HUES64 (cell line): ENCODE measurements around the gene LRRC63.
"Not testable (repeated sequence)": the region's sequence is repeated elsewhere in the genome, so short reads cannot be mapped to it uniquely, and the experiment has no call there.

Experiments
- H3K27ac ChIP-seq: 2 replicates; pipeline ENCODE4 v1.7.0; 2013; ENCODE audit warnings: low read depth, low read length, inconsistent platforms
- H3K27me3 ChIP-seq: 2 replicates; pipeline ENCODE4 v1.6.1; 2013; ENCODE audit warnings: mild to moderate bottlenecking, low read length; ENCODE audit not compliant: insufficient read depth
- H3K36me3 ChIP-seq: 2 replicates; pipeline ENCODE4 v1.6.1; 2013; ENCODE audit warnings: mild to moderate bottlenecking, low read length; ENCODE audit not compliant: insufficient read depth
- H3K4me1 ChIP-seq: 2 replicates; pipeline ENCODE4 v1.6.1; 2013; ENCODE audit warnings: mild to moderate bottlenecking, low read length, moderate library complexity; ENCODE audit not compliant: insufficient read depth
- H3K4me3 ChIP-seq: 2 replicates; pipeline ENCODE4 v1.5.1; 2013; ENCODE audit warnings: mild to moderate bottlenecking, low read length, moderate library complexity
- H3K9ac ChIP-seq: 2 replicates; pipeline ENCODE4 v1.6.1; 2013; ENCODE audit warnings: mild to moderate bottlenecking, low read depth, low read length
- H3K9me3 ChIP-seq: 2 replicates; pipeline ENCODE4 v1.6.1; 2013; ENCODE audit warnings: low read depth, low read length; ENCODE audit not compliant: insufficient read depth
- WGBS: fragments of 150-250, 120-280 bp; methylation state at CpG from one replicate; pipeline ENCODE4 v1.1.7; 2013; ENCODE audit warnings: missing lambda C conversion rate; 5-methylcytosine and 5-hydroxymethylcytosine counted together

Gene LRRC63

DNA sequence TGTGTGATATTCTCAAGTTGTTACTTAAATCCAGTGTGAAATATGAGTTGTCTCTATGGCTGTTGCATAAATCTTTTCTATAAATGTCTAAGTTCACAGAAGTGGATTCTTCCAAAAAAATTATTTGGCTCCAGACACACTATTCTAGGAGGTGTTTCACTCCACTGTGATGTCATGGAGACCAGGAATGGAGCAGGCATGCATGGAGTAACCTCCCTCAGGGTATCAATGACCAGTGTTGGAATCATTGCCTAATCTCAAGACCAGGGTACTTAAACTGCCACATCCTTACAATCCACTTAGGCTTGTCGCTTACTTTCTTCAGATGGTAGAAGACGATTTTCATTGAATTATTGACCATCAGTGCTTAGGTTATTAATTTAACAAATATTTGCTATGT, 55.4 kb downstream of the LRRC63 start:
- no peak overlapping the region for H3K4me3 ChIP-seq

DNA sequence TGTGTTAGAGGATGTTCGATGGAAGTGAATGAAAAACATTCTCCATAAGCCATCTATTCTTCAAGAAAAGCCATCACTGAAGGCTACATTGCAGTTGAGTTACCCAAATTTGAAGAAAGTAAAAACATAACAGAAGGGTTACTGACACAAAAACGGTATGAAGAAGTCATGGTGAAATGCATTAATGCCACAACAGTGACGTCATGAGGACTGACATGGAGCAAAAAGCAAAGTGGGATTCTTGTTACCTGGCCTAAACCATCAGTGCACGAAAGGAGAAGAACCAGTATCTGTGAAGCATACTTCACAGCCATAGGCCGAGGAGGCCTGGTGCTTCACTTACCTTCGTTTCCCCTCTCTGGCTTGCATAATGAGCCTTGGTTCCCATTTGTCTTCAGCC, 58.7 kb downstream of the LRRC63 start:
- Histone ChIP-seq H3K9me3 (no peaks in the 10 kb centered on the region), H3K27ac (no peak overlapping the region), H3K9ac (no peak overlapping the region), H3K27me3 (no peaks in the 10 kb centered on the region), H3K4me3 (no peak overlapping the region), H3K36me3 (no peaks in the 10 kb centered on the region), H3K4me1 (peaks cover 7% of the 10 kb centered on the region; the same call in 1 of the 2 replicates)
- 89% methylated on average over 5 of the region's 6 CpGs for WGBS

More for the DNA sequence above, 55.4 kb downstream of the LRRC63 start:
- Histone ChIP-seq H3K4me1 (peaks cover 7% of the 10 kb centered on the region; the same call in 1 of the 2 replicates), H3K9me3 (no peaks in the 10 kb centered on the region), H3K9ac (no peak overlapping the region), H3K27ac (no peak overlapping the region), H3K36me3 (no peaks in the 10 kb centered on the region), H3K27me3 (no peaks in the 10 kb centered on the region)
- 92% methylated on average over 1 of the region's 2 CpGs for WGBS

DNA sequence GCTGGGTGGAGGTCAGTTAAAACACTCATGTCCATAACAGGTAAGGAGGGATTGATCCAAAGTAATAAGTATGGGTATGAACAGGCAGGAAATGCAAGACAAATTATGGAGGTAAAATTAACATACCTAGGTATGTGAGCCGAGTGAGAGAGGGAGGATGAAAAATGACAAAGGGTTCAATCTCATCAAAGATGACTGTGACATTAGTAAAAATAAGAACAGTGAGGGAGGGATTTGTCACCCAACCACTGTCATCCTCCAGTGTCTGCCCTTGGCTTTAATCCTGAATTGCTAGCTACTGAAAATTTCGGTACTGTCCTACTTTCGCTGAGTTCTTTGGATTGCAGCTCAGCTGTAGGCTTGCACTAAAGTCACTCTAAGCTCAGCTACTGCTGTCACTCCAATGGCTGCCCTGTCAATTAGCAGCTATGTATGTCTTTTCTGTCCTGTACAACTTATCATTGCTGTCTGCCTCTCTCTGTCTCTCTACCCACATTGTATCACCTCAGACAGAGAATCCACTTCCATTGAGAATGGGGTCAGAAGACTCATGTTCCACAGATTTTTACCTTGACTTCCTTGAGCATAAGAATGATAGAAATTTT, 62.5 kb downstream of the LRRC63 start:
- Histone ChIP-seq H3K27ac (no peak overlapping the region), H3K4me3 (no peak overlapping the region), H3K36me3 (no peaks in the 10 kb centered on the region), H3K9me3 (no peaks in the 10 kb centered on the region), H3K4me1 (peaks cover 18% of the 10 kb centered on the region), H3K27me3 (no peaks in the 10 kb centered on the region), H3K9ac (no peak overlapping the region)
- 91% methylated on average over 3 of the region's 3 CpGs for WGBS

- Histone ChIP-seq H3K9me3 (no peaks in the 10 kb centered on the region), H3K4me3 (no peak overlapping the region), H3K9ac (no peak overlapping the region), H3K27me3 (no peaks in the 10 kb centered on the region), H3K4me1 (peaks cover 11% of the 10 kb centered on the region; the same call in 1 of the 2 replicates), H3K36me3 (no peaks in the 10 kb centered on the region), H3K27ac (no peak overlapping the region)
- WGBS = 40% methylated on average over 4 of the region's 4 CpGs
These were observed 66.7 kb downstream of the LRRC63 start for GRCh38 chr13:46278474-46278873.

- no peak overlapping the region for H3K4me3 ChIP-seq
- no peaks in the 10 kb centered on the region for H3K36me3 ChIP-seq
- H3K27ac ChIP-seq = no peak overlapping the region
- no peaks in the 10 kb centered on the region for H3K9me3 ChIP-seq
- no peak overlapping the region for H3K9ac ChIP-seq
- peaks cover 14% of the 10 kb centered on the region for H3K4me1 ChIP-seq
- 95% methylated on average over 2 of the region's 2 CpGs for WGBS
- H3K27me3 ChIP-seq = no peaks in the 10 kb centered on the region
These were observed 70.1 kb downstream of the LRRC63 start for GRCh38 chr13:46281779-46282178.

- WGBS = 86% methylated on average over 14 of the region's 16 CpGs
- H3K9ac ChIP-seq, H3K36me3 ChIP-seq, H3K27me3 ChIP-seq, H3K4me3 ChIP-seq, H3K9me3 ChIP-seq, H3K4me1 ChIP-seq, H3K27ac ChIP-seq: not testable (repeated sequence)
These were observed 72.4 kb downstream of the LRRC63 start for GRCh38 chr13:46283912-46284824.

DNA sequence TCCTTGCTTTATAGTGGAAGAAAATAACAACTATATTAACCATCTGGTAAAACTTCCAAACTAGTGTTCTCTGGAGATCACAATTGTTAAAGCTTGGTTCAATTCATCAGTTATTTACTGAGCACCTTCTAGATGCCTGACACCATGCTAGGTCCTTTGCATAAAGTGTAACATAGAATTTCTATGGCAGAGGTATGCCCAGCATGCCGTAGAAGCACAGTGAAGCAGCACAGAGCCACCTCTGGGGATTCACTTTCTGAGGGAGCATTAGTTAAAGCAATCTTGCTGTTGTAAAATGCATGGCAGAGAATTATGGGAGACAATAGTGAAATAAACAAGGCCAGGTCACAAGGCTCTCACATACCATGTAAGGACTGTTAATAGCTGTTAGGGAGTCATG, 75.2 kb downstream of the LRRC63 start:
- Histone ChIP-seq H3K36me3 (no peaks in the 10 kb centered on the region), H3K4me3 (no peak overlapping the region), H3K9me3 (no peaks in the 10 kb centered on the region), H3K27ac (no peak overlapping the region), H3K4me1 (peaks cover 8% of the 10 kb centered on the region; the same call in 1 of the 2 replicates), H3K9ac (no peak overlapping the region), H3K27me3 (no peaks in the 10 kb centered on the region)
- WGBS = 79% methylated on average over 1 of the region's 1 CpG

DNA sequence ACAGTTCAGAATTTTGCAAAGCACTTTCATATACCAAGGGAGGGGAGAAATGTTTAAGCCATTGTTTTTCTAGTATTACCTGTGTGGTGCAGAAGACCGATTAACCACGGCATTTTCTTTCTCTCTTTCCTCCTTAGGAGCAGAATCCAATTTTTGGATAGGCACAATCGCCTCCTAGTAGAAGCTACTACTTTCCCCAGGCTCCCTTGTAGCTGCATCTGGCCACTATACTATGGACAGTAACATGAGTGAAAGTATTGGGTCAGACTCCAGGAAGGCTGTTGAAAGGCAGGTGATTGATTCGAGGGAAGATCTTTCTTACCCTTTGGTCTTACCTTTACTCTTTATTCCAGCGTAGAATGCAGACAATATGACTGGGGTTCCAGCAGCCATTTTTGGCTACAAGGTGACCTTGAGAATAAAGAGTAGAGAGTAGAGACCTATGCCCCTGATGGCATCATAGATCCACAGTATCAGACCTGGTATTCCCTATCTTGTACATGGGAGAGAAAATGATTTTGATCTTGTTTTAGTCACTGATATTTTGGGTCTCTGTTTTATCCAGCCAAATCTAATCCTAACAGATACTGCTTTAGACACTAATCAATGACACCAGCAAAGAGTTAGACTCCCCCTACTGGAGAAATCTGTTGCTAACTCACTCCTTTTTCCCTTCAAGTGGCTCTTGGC, 77.0 kb downstream of the LRRC63 start:
- 95% methylated on average over 5 of the region's 5 CpGs for WGBS
- Histone ChIP-seq H3K27ac (no peak overlapping the region), H3K9ac (no peak overlapping the region), H3K27me3 (no peaks in the 10 kb centered on the region), H3K9me3 (no peaks in the 10 kb centered on the region), H3K36me3 (no peaks in the 10 kb centered on the region), H3K4me3 (no peak overlapping the region), H3K4me1 (peaks cover 12% of the 10 kb centered on the region; the same call in 1 of the 2 replicates)

DNA sequence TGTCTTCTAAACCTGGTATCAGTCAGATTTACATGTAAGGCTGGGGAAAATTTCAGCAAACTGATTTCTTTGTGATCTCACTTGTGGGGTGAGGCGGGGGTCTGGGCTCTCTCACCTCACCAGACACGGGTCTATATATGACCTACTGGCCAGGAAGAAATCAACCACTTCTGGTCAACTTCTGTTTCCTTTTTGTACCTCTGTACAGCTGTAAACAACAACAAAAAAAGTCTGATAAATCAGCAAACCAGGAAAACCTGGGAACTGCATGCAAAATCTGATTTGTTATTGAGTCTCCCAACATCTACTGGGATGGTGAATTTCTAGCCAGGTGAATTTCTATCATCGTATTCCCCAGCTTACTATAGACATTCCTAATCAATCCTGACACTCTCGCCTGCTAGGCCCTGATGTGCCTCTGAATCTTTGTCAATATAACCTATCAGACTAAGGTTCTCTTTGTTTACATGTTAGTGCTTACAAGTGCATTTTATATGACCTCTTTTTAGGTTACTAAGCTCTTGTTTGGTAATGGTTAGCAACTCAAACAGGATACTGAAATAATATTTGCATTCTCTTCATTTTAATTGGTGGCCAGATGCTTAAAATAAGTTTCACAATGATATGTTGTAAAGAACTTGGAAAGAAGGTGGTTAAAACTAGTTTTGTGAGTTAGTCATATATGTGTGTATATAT, 77.7 kb downstream of the LRRC63 start:
- WGBS = 69% methylated on average over 4 of the region's 4 CpGs

DNA sequence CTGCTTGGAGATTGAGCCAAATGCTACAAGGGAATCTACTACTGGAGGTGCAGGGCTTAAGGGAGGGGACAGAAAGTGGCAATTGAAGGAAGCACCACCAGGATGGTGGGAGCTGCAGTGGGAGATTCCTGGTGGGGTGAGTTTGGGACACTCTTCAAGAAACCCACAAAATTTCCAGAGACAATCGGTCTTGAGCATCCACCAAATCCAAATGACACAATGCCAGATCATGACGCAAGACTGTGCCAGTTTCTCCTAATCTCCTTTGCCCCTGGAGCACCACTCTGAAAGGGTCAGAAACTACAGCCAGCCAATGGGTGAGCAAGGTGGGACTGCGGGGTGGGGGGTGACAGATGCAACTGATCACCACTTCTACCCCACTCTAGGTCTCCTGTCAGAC, 78.7 kb downstream of the LRRC63 start:
- Histone ChIP-seq H3K27ac (no peak overlapping the region), H3K9ac (no peak overlapping the region), H3K4me3 (no peak overlapping the region), H3K36me3 (no peaks in the 10 kb centered on the region), H3K4me1 (peaks cover 13% of the 10 kb centered on the region; the same call in 1 of the 2 replicates), H3K27me3 (no peaks in the 10 kb centered on the region), H3K9me3 (no peaks in the 10 kb centered on the region)
- 98% methylated on average over 3 of the region's 3 CpGs for WGBS

More for the DNA sequence above, 77.7 kb downstream of the LRRC63 start:
- peaks cover 13% of the 10 kb centered on the region; the same call in 1 of the 2 replicates for H3K4me1 ChIP-seq
- H3K9me3 ChIP-seq = no peaks in the 10 kb centered on the region
- no peak overlapping the region for H3K27ac ChIP-seq
- H3K9ac ChIP-seq = no peak overlapping the region
- no peak overlapping the region for H3K4me3 ChIP-seq
- no peaks in the 10 kb centered on the region for H3K27me3 ChIP-seq
- no peaks in the 10 kb centered on the region for H3K36me3 ChIP-seq
